ENCODE measurements around the gene MBNL2.
"Not testable (repeated sequence)": the region's sequence is repeated elsewhere in the genome, so short reads cannot be mapped to it uniquely, and the experiment has no call there.

MBNL2 gene

GRCh38 chr13:97332742-97333141 is 110.6 kb downstream of the MBNL2 start:
- DNase-seq = no peak

- DNase-seq = no peak
Observed at GRCh38 chr13:97333983-97334382, 111.8 kb downstream of the MBNL2 start.

GRCh38 chr13:97334690-97335089 is 112.6 kb downstream of the MBNL2 start:
- no peak for DNase-seq

GRCh38 chr13:97335488-97336134 is 113.5 kb downstream of the MBNL2 start:
- no peak for DNase-seq

- DNase-seq = no peak
Observed at GRCh38 chr13:97337985-97338499, 115.9 kb downstream of the MBNL2 start.

GRCh38 chr13:97338571-97338970 is 116.4 kb downstream of the MBNL2 start:
- DNase-seq = no peak

- DNase-seq = no peak
Observed at GRCh38 chr13:97339019-97339987, 117.2 kb downstream of the MBNL2 start.

- DNase-seq = no peak
Observed at GRCh38 chr13:97339988-97340749, 118.0 kb downstream of the MBNL2 start.

- no peak for DNase-seq
Observed at GRCh38 chr13:97341135-97341534, 119.0 kb downstream of the MBNL2 start.

- DNase-seq = no peak
Observed at GRCh38 chr13:97342136-97342535, 120.0 kb downstream of the MBNL2 start.

- DNase-seq = no peak
Observed at GRCh38 chr13:97342936-97343335, 120.8 kb downstream of the MBNL2 start.

- DNase-seq = peak; percentile 32
Observed at GRCh38 chr13:97344265-97345175, 122.4 kb downstream of the MBNL2 start.

- DNase-seq = no peak
Observed at GRCh38 chr13:97346097-97346496, 124.0 kb downstream of the MBNL2 start.

GRCh38 chr13:97346561-97347254 is 124.6 kb downstream of the MBNL2 start:
- no peak for DNase-seq

GRCh38 chr13:97347255-97347932 is 125.3 kb downstream of the MBNL2 start:
- no peak for DNase-seq

- peak; percentile 9 for DNase-seq
Observed at GRCh38 chr13:97348569-97349100, 126.5 kb downstream of the MBNL2 start.

GRCh38 chr13:97352012-97352411 is 129.9 kb downstream of the MBNL2 start:
- DNase-seq = not testable (repeated sequence)

GRCh38 chr13:97352815-97353214 is 130.7 kb downstream of the MBNL2 start:
- DNase-seq = no peak

GRCh38 chr13:97353927-97354675 is 132.0 kb downstream of the MBNL2 start:
- no peak for DNase-seq

GRCh38 chr13:97354808-97355207 is 132.7 kb downstream of the MBNL2 start:
- no peak for DNase-seq

Measured in NCI-H774 (cell line).